Epithelial cell of proximal tubule (primary cell): ENCODE results near the gene NNMT. TPM values are rescaled to one million over a fixed set of nuclear protein-coding genes. Genes with fewer than 3 reads are reported as not detected.

Experiments used
- DNase-seq: peaks from one replicate; pipeline ENCODE4 v3.0.0-alpha.2; 2011; ENCODE audit warnings: low read depth
- H3K4me3 ChIP-seq: 2 replicates; pipeline ENCODE4 v1.5.1; 2011; ENCODE audit warnings: low read depth, mild to moderate bottlenecking, low read length
- total RNA-seq: library from RNA; depleted of rRNA; stranded (reverse); fragments of >200 nt; gene quantifications from 2 replicates; pipeline ENCODE4 v1.2.3, GENCODE V29; 2015
- TF ChIP-seq, protein P1 (sequence below): conservative IDR thresholded peaks from 2 replicates; pipeline ENCODE4 v1.5.1; 2012; ENCODE audit warnings: low read depth, mild to moderate bottlenecking, low read length

Gene NNMT
- total RNA-seq, 1 donor from 2014 or later = 875 TPM

DNA sequence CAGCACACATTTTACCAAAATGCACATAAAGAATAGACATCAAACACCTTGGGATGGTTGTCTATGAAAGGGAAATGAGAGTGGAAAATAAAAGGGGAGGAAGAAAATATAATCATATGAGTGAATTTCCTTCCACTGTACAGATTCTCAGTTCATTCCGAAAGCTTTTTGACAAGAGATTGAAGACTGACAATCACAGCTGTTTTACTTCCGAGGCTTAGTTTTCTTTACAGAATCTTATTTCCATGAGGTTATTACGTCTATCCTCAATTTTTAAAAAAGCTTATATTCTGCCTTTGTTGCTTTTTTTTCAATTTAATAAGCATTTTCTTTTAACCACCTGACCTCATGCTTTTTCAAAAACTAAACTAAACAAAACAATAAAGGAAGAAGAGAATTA is 12.8 kb upstream of the NNMT start:
- no peak overlapping the region for H3K4me3 ChIP-seq
- DNase-seq = no peak
- TF ChIP-seq, protein P1, sequence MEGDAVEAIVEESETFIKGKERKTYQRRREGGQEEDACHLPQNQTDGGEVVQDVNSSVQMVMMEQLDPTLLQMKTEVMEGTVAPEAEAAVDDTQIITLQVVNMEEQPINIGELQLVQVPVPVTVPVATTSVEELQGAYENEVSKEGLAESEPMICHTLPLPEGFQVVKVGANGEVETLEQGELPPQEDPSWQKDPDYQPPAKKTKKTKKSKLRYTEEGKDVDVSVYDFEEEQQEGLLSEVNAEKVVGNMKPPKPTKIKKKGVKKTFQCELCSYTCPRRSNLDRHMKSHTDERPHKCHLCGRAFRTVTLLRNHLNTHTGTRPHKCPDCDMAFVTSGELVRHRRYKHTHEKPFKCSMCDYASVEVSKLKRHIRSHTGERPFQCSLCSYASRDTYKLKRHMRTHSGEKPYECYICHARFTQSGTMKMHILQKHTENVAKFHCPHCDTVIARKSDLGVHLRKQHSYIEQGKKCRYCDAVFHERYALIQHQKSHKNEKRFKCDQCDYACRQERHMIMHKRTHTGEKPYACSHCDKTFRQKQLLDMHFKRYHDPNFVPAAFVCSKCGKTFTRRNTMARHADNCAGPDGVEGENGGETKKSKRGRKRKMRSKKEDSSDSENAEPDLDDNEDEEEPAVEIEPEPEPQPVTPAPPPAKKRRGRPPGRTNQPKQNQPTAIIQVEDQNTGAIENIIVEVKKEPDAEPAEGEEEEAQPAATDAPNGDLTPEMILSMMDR = no peak

DNA sequence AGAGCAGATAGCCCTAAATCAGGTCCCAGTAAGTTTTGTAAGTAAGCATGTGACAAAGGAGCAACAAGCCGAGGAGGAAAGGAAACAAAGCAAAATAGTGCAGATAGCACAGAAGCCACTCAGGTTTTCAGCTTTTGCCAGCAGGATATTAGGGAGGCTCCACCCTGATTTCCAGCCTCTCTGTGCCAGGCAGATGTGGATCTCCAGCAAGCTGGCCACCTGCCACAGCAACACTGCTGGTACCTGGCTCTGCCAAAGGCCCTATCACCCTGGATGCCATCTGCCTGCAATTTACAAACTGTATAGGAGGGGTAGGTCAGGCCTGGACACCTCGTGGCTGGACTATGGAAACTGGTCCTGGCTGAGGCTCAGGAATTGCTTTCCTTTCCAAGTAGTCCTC is 12.2 kb upstream of the NNMT start:
- H3K4me3 ChIP-seq = no peak overlapping the region
- TF ChIP-seq, protein P1 = no peak

DNA sequence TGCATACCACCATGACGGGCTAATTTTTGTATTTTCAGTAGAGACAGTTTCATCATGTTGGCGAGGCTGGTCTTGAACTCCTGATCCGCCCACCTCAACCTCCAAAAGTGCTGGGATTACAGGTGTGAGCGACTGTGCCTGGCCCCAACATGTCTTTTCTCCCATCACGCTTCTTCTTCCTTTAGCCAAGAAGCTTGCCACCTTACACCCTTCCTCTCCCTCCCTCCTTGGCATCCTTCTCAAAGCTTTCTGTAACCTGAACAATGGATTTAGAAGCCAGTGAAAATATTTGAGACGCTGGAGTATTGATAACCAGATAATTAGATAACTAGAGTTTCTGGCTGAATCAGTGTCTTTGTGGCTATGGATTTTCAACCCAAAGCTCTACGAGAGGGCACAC is 11.3 kb upstream of the NNMT start:
- no peak for DNase-seq
- TF ChIP-seq, protein P1 = no peak

More for the DNA sequence above, 12.2 kb upstream of the NNMT start:
- no peak for DNase-seq

DNA sequence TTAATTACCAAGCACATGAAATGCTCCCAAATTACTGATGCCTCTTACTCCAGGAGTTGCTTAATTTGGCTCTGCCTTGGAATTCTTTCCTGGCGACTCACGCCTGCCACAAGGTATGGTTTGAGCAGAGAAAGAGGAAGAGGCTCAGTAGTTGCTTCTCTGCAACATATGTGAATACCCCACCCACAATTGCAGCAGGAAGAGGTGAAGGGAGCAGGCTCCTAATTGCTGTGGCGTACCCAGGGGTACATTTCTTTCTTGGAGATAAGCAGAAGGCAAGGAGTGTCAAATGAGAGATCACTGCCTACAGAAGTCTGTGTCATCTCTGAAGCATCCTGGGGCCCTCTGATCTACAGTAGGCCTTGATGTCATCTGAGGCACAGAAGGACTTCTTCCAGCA is 10.6 kb upstream of the NNMT start:
- no peak overlapping the region for H3K4me3 ChIP-seq
- TF ChIP-seq, protein P1 = no peak
- no peak for DNase-seq

More for the DNA sequence above, 11.3 kb upstream of the NNMT start:
- H3K4me3 ChIP-seq = no peak overlapping the region

DNA sequence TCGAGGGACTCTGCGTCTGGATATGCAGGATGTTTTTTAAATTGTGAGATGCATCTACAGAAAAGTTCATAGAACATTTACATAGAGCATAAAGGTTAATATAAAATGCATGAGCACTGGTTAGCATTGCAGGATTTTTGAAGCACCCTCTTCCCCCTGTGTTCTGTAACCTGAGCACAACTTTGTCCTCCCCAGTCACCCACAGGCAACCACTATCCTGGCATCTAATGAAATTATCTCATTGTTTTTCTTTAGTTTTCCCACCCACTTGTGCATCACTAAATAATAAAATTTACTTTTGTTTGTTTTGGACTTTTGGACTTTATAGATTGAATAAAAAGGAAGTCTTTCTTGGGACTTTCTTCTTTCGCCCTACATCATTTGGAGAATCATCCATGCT is 10.0 kb upstream of the NNMT start:
- TF ChIP-seq, protein P1 = no peak
- no peak overlapping the region for H3K4me3 ChIP-seq
- DNase-seq = no peak

DNA sequence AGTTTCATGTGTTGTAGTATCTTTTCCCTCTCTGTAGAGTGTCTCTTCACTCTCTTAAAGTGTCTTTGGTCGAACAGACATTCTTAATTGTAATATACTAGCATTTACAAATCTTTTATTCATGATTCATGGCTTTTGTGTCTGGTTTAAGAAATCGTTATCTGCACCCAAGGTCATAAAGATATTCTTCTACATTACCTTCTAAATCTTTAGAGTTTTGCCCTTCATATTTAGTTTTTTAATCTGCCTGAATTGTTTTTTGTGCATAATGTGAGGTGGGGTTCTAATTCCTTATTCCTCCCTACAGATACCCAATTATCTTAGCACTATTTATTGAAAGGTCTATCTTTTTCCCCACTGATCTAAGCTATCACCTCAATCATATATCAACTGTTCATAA is 9.0 kb upstream of the NNMT start:
- H3K4me3 ChIP-seq = no peak overlapping the region
- TF ChIP-seq, protein P1 = no peak
- DNase-seq = no peak

DNA sequence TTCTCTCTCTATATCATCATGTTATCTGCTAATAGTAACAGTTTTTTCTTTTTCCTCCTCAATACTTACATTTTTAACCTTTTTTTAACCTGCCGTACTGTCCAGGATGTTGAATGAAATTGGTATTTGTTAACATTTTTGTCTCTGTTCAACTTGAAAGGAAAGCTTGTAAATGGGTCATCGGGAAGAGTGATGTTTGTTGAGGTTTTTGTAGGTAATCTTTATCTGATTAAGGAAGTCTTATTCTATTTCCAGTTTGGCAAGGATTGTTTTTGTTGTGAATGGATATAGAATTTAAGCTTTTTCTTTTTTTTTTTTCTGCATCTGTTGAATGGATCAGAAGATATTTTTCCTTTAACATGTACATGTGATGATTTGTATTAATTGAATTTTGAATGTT is 8.1 kb upstream of the NNMT start:
- TF ChIP-seq, protein P1 = no peak
- H3K4me3 ChIP-seq = no peak overlapping the region
- no peak for DNase-seq
